Hepatocyte (in vitro differentiated cells): ENCODE measurements around the gene RUNX3. TPM values are rescaled to one million over a fixed set of nuclear protein-coding genes. Genes with fewer than 3 reads are reported as not detected.

Source experiments
- DNase-seq: peaks from one replicate; pipeline ENCODE4 v3.0.0-alpha.2; 2016; ENCODE audit warnings: low spot score
- H2AFZ ChIP-seq: fragments of 200-600 bp; sonication (generic); 2 replicates; pipeline ENCODE4 v1.6.0; 2016; ENCODE audit warnings: antibody characterized with exemption, mild to moderate bottlenecking
- H3K27ac ChIP-seq: fragments of 200-600 bp; sonication (generic); 2 replicates; pipeline ENCODE4 v1.5.1; 2016; ENCODE audit warnings: mild to moderate bottlenecking
- H3K27me3 ChIP-seq: fragments of 200-600 bp; sonication (generic); 2 replicates; pipeline ENCODE4 v1.6.1; 2016
- H3K36me3 ChIP-seq: fragments of 200-600 bp; sonication (generic); replicated peaks from 2 replicates; pipeline ENCODE4 v1.5.1; 2016; ENCODE audit warnings: low read depth; ENCODE audit not compliant: insufficient read depth
- H3K4me1 ChIP-seq: fragments of 200-600 bp; sonication (generic); 2 replicates; pipeline ENCODE4 v1.5.1; 2016; ENCODE audit warnings: mild to moderate bottlenecking, moderate library complexity; ENCODE audit not compliant: insufficient read depth
- H3K4me2 ChIP-seq: fragments of 200-600 bp; sonication (generic); 2 replicates; pipeline ENCODE4 v1.6.0; 2016
- H3K4me3 ChIP-seq: fragments of 200-600 bp; sonication (generic); 2 replicates; pipeline ENCODE4 v1.5.1; 2016; ENCODE audit warnings: mild to moderate bottlenecking
- H3K79me2 ChIP-seq: fragments of 200-600 bp; sonication (generic); 2 replicates; pipeline ENCODE4 v1.6.0; 2017; ENCODE audit warnings: mild to moderate bottlenecking
- H3K9me2 ChIP-seq: fragments of 200-600 bp; sonication (generic); replicated peaks from 2 replicates; pipeline ENCODE4 v1.6.0; 2017; ENCODE audit warnings: mild to moderate bottlenecking; ENCODE audit not compliant: insufficient read depth
- H3K9me3 ChIP-seq: fragments of 200-600 bp; sonication (generic); 2 replicates; pipeline ENCODE4 v1.5.1; 2016; ENCODE audit warnings: low read depth, mild to moderate bottlenecking
- H4K20me1 ChIP-seq: fragments of 200-600 bp; sonication (generic); 2 replicates; pipeline ENCODE4 v1.6.0; 2016; ENCODE audit warnings: mild to moderate bottlenecking; ENCODE audit not compliant: insufficient read depth, poor library complexity, severe bottlenecking
- EZH2 ChIP-seq: fragments of 200-600 bp; sonication (generic); IDR thresholded peaks from 2 replicates; pipeline ENCODE4 v1.6.1; 2016; ENCODE audit warnings: antibody characterized with exemption, mild to moderate bottlenecking, borderline replicate concordance
- EZH2phosphoT487 ChIP-seq: fragments of 200-600 bp; sonication (generic); IDR thresholded peaks from one replicate; pipeline ENCODE4 v1.6.1; 2018; ENCODE audit warnings: antibody characterized with exemption, mild to moderate bottlenecking, low read depth, moderate library complexity; ENCODE audit not compliant: unreplicated experiment, severe bottlenecking
- WGBS: methylation state at CpG from one replicate; pipeline ENCODE4 v1.1.6; 2016; ENCODE audit warnings: low lambda C conversion rate; ENCODE audit errors: missing lambda C conversion rate; 5-methylcytosine and 5-hydroxymethylcytosine counted together
- polyA plus RNA-seq: library from polyadenylated mRNA; unstranded; fragments of >200 nt; fragmentation: Nextera tagmentation; extraction: Ambion mirVana; gene quantifications from 2 replicates; pipeline ENCODE4 v1.2.1, GENCODE V29; 2016
- total RNA-seq: library from RNA; depleted of rRNA; stranded (reverse); fragments of >200 nt; gene quantifications from 2 replicates; pipeline ENCODE4 v1.2.3, GENCODE V29; 2014
- TF ChIP-seq, protein P1 (sequence below): fragments of 200-600 bp; sonication (generic); IDR thresholded peaks from 2 replicates; pipeline ENCODE4 v1.5.1; 2016; ENCODE audit warnings: antibody characterized with exemption, mild to moderate bottlenecking; ENCODE audit not compliant: poor library complexity

RUNX3 gene
- total and polyA plus RNA-seq, 2 experiments from 2014 or later = 0.13 to 0.16 TPM

DNA sequence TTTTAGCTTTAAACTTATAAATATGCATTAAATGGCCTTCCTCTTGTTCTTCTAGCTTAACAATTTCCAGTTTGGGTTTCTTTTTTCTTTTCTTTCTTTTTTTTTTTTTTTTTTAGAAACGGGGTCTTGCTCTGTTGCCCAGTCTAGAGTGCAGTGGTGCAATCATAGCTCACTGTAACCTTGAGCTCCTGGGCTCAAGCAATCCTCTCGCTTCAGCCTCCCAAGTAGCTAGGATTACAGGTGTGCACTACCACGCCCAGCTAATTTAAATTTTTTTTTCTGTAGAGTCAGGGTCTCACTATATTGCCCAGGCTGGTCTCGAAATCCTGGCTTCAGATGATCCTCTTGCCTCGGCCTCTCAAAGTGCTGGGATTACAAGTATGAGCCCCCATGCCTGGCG is 37.9 kb upstream of the RUNX3 start:
- H3K9me2 ChIP-seq = no peaks in the 10 kb centered on the region
- H3K79me2 ChIP-seq = no peaks in the 10 kb centered on the region
- H3K36me3 ChIP-seq = no peaks in the 10 kb centered on the region
- H3K4me1 ChIP-seq = no peaks in the 10 kb centered on the region
- H4K20me1 ChIP-seq = no peaks in the 10 kb centered on the region
- no peaks in the 10 kb centered on the region for H3K9me3 ChIP-seq
- H3K4me3 ChIP-seq = no peak overlapping the region
- H3K27ac ChIP-seq = no peak overlapping the region
- TF ChIP-seq EZH2 (no peak), EZH2phosphoT487 (no peak)
- TF ChIP-seq, protein P1, sequence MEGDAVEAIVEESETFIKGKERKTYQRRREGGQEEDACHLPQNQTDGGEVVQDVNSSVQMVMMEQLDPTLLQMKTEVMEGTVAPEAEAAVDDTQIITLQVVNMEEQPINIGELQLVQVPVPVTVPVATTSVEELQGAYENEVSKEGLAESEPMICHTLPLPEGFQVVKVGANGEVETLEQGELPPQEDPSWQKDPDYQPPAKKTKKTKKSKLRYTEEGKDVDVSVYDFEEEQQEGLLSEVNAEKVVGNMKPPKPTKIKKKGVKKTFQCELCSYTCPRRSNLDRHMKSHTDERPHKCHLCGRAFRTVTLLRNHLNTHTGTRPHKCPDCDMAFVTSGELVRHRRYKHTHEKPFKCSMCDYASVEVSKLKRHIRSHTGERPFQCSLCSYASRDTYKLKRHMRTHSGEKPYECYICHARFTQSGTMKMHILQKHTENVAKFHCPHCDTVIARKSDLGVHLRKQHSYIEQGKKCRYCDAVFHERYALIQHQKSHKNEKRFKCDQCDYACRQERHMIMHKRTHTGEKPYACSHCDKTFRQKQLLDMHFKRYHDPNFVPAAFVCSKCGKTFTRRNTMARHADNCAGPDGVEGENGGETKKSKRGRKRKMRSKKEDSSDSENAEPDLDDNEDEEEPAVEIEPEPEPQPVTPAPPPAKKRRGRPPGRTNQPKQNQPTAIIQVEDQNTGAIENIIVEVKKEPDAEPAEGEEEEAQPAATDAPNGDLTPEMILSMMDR = no peak
- DNase-seq = no peak
- no peak overlapping the region for H3K4me2 ChIP-seq
- WGBS = 86% methylated on average over 6 of the region's 6 CpGs
- H2AFZ ChIP-seq = no peak overlapping the region
- H3K27me3 ChIP-seq = no peaks in the 10 kb centered on the region

DNA sequence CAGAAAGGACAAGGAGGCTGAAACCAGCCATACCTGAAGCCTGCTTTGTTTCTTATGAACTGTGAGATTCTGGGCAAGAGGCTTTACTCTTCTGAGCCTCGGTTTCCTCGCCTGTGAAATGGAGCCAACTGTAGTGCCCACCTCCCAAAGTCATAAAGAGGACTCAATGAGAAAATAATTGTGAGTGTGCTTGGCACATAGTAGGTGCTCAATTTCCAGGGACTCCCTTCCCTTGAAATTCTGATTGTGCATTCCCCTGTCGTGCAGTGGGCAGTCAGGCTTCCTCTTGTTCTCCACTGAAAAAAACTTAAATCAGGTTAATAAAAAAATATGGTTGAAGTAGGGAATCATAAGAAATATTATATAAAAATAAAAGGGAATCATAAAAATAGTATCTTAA is 37.5 kb upstream of the RUNX3 start:
- Histone ChIP-seq H2AFZ (no peak overlapping the region), H3K36me3 (no peaks in the 10 kb centered on the region), H3K27ac (no peak overlapping the region), H4K20me1 (no peaks in the 10 kb centered on the region), H3K4me2 (no peak overlapping the region), H3K79me2 (no peaks in the 10 kb centered on the region), H3K27me3 (no peaks in the 10 kb centered on the region), H3K9me3 (no peaks in the 10 kb centered on the region), H3K4me1 (no peaks in the 10 kb centered on the region), H3K9me2 (no peaks in the 10 kb centered on the region), H3K4me3 (no peak overlapping the region)
- 94% methylated on average over 3 of the region's 3 CpGs for WGBS
- TF ChIP-seq EZH2 (no peak), EZH2phosphoT487 (no peak)
- TF ChIP-seq, protein P1 = no peak
- DNase-seq = no peak

DNA sequence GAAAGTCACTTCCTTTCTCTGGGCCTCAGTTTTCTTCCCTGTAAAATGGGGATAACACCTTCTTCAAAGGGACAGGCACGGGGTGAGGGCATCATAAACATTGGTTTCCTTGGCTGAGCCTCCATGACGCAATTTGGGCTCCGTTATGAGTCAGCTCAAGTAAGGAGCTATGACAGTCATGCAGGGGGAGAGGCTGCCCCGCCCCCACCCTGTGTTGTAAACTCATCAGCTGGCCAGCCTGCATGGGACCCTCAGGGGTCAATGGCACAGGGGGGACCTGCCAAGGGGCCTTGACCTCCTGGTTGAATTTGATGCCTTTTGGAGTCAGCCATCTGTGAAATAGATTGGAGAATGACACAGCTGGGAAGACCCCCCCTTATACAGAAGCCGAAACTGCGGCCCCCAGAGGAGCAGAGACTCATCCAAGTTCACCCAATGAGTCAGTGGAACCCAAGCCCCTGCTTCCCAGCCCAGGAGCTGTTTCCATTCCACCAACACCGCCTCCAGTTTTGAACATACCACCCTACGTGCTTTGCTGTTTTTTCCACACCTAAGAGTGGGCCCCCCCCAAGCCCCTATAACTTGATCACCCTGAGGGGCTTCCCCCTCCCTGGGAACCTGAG is 36.8 kb upstream of the RUNX3 start:
- Histone ChIP-seq H3K4me1 (no peaks in the 10 kb centered on the region), H3K27ac (no peak overlapping the region), H3K4me2 (no peak overlapping the region), H3K79me2 (no peaks in the 10 kb centered on the region), H3K27me3 (no peaks in the 10 kb centered on the region), H3K36me3 (no peaks in the 10 kb centered on the region), H4K20me1 (no peaks in the 10 kb centered on the region), H3K4me3 (no peak overlapping the region), H3K9me2 (no peaks in the 10 kb centered on the region), H2AFZ (no peak overlapping the region), H3K9me3 (no peaks in the 10 kb centered on the region)
- TF ChIP-seq EZH2phosphoT487 = no peak
- TF ChIP-seq, protein P1 = no peak
- TF ChIP-seq EZH2 = no peak
- 79% methylated on average over 8 of the region's 8 CpGs for WGBS
- peak; percentile 23 for DNase-seq
